Cardiac fibroblast (primary cell): Measurements from ENCODE around the gene SOX10.
"Not testable (repeated sequence)": the region's sequence is repeated elsewhere in the genome, so short reads cannot be mapped to it uniquely, and the experiment has no call there.

ENCODE experiments used
- DNase-seq, 2 donors: peaks; one replicate each; pipeline versions ENCODE4 v3.0.0 to v3.0.0-alpha.2; 2010; ENCODE audit warnings: low read depth in 2 of 2
- H3K4me3 ChIP-seq, 2 donors: replicated peaks in 1 of 2; 1 replicate in 1 of 2; 2 replicates in 1 of 2; pipeline ENCODE4 v1.5.1; 2011; ENCODE audit warnings: low read depth in 2 of 2, low read length in 2 of 2, mild to moderate bottlenecking in 2 of 2, moderate library complexity in 1 of 2
- TF ChIP-seq, protein P1 (sequence below): IDR thresholded peaks from one replicate; pipeline ENCODE4 v1.5.1; 2011; ENCODE audit warnings: low read depth, mild to moderate bottlenecking, low read length, inconsistent platforms

SOX10 gene

DNA sequence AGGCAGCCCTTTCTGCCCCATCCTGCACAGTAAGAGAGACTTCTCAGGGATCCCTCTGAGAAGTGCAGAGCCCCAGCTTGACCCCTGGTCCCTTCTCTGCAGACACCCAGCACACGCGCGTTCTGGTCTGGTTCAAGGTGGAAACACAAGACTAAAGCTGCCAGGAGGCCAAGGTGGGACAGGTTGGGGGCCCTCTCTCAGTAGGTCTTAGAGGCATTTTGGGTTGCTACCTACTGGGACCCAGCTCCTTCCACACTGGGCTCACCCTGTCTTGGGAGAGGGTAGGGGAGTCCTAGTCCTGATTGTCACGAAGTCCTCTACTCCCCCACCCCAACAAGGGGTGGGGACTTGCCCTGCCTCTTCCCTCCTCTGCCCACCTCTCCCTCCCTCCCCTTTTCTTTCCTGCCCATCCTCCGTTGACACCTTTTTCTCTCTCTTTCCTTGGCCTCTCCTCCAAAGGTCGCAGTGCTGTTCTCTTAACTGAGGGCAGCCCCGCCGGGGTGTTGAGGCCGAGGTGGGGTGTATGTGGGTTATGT lies 763 bp upstream of the SOX10 start:
- H3K4me3 ChIP-seq: no peak overlapping the region
- TF ChIP-seq, protein P1, sequence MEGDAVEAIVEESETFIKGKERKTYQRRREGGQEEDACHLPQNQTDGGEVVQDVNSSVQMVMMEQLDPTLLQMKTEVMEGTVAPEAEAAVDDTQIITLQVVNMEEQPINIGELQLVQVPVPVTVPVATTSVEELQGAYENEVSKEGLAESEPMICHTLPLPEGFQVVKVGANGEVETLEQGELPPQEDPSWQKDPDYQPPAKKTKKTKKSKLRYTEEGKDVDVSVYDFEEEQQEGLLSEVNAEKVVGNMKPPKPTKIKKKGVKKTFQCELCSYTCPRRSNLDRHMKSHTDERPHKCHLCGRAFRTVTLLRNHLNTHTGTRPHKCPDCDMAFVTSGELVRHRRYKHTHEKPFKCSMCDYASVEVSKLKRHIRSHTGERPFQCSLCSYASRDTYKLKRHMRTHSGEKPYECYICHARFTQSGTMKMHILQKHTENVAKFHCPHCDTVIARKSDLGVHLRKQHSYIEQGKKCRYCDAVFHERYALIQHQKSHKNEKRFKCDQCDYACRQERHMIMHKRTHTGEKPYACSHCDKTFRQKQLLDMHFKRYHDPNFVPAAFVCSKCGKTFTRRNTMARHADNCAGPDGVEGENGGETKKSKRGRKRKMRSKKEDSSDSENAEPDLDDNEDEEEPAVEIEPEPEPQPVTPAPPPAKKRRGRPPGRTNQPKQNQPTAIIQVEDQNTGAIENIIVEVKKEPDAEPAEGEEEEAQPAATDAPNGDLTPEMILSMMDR: no peak
- no peak for DNase-seq

DNA sequence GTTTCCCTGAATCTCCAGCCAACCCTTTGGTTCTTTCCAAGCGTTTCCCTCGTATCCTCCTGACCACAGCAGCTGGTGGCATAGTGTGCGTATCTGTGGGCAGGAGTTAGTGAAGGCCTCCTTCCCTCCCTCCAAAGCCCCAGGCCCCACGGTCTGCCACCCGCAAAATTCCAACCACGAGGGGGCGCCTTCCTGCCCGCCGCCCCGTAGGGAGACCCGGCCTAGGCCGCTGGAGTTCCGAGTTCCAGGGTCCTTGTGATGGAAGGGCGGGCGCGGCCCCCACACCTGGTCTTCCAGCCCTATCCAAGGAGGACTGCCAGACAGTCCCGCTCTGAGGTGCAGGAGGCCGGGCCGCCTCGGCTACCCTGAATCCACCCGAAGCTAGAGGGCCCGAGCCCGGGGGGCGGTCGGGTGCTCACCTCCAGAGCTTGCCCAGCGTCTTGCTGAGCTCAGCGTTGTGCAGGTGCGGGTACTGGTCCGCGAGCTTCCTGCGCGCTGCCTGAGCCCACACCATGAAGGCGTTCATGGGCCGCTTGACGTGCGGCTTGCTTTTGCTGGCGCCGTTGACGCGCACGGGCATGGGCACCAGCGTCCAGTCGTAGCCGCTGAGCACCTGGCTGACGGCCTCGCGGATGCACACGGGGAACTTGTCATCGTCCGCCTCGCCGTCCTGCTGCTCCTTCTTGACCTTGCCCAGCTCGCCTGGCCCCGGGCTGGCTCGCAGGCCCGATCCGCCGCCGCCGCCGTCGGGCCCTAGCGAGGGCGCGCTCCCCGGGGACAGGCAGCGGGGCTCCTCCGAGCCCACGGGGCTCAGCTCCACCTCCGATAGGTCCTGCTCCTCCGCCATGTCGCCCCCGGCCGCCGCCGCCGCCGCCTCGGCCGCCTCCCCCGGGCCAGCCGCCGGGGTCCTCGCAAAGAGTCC lies 1.2 kb downstream of the SOX10 start:
- DNase-seq: no peak
- H3K4me3 ChIP-seq: no peak overlapping the region

DNA sequence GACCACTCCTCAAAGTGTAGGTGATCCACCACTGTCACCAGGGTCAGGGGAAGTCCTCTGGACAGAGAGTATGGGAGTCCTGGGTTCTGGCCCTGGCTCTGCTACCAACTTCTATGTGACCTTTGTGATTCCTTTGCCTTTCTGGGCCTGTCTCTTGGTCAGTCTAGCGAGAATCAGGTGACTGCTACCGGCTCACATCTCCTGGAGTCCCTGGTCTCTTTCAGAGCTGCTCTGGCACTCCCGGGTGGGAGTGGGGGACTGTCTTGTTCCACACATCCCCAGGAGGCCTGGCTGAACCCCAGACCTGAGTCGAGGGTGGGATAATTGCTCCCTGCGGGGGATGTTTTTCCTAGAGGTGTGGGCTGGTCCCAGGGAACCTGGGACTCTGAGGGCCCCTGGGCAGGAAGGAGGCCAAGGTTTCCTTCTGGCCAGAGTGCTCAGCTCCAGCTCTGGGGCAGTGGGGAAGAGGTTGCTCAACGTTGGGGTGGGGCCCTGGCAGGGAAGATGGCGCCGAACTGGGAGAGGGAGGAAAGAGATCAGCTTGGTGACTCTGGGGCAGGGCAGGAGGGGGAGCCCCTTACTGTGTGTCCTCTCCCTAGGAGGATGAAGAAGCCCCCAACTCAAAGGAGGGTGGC lies 2.1 kb downstream of the SOX10 start:
- TF ChIP-seq, protein P1: no peak
- H3K4me3 ChIP-seq: no peak overlapping the region
- no peak for DNase-seq

More for the DNA sequence above, 1.2 kb downstream of the SOX10 start:
- TF ChIP-seq, protein P1: no peak

DNA sequence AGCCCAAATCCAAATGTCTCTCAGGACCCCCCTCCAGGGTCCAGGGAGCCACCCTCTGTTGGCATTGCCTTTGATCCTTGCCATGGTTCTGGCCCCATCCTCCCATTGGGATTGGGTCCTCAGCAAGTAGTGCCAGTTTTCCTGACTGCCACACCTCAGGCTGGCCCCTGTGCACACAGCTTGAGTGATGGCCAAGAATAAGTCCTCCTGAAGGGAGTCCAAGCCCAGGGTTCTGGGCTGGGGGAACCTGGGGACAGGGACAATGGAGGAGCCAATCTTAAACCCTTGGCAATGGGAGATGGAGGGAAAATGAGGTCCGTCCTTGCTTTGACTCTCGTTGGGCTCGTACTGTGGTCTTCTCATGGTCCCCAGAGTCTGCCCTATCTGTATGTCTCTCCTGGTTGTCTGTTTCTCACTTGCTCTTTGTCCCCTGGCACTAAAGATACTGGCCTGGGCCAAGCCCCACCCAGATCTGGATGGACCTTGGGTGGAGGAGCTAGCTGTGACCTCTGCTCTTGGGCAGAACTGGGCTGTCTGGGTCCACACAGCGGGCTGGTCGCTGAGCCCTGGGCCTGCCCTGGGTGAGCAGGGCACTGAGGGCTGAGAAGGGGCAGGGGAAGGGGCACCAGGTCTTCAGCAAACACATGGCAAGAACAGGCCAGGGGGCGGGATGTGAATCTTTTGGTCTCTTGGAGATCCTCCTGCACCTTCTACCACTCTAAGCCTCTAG lies 2.9 kb downstream of the SOX10 start:
- TF ChIP-seq, protein P1: no peak
- no peak for DNase-seq
- H3K4me3 ChIP-seq: no peak overlapping the region

DNA sequence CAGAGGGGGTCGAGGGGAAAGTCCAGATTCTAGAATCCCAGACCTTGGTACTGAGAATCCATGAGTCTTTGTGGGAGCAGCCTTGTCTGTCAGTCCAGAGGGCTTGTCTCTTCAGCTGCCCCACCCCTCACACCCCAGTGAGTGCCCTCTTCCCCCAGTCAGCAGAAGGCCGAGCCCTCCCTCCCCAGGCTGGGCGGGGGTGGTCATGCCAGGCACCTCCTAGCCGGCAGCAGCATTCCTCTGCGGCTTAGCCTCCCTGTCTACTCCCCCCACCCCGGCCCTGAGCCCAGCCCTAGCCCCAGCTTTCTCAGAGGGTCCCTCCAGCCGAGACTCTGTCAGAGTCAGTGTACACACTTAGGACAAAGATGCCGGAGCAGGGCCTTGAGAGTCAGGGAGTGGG lies 4.6 kb downstream of the SOX10 start:
- TF ChIP-seq, protein P1: no peak
- no peak overlapping the region for H3K4me3 ChIP-seq
- no peak for DNase-seq

DNA sequence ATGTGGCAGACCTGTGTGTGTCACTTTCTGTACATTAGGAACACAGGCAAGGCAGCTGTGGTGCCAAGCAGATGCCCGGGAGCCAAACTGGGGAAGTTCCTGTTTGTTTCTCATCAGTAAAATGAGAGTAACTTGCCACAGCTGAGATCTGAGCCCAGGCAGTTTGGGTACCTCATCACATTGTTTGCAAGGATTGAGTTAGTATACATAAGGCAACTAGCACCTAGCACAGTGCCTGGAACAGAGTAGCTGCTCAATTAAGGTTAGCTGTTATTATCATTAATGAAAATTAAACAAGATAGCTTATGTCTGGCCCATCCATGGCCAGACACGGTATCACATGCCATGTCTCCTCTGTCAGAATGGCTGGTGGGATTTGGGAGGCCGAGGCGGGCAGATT lies 7.8 kb downstream of the SOX10 start:
- no peak for DNase-seq
- TF ChIP-seq, protein P1: no peak

DNA sequence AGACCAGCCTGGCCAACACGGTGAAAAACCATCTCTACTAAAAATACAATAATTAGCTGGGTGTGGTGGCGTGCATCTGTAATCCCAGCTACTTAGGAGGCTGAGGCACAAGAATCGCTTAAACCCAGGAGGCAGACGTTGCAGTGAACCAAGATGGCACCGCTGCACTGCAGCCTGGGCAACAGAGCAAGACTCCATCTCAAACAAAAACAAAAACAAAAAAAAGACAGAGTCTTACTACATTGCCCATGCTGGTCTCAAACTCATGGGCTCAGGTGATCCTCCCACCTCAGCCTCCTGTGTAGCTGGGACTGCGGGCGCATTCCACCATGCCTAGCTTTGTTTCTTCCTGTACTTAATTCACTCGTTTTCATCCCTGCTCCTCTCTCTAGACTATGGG lies 8.3 kb downstream of the SOX10 start:
- not testable (repeated sequence) for H3K4me3 ChIP-seq, DNase-seq

More for the DNA sequence above, 7.8 kb downstream of the SOX10 start:
- no peak overlapping the region for H3K4me3 ChIP-seq
